ENCODE data around the gene PRPF6. TPM values are rescaled to one million over a fixed set of nuclear protein-coding genes. Genes with fewer than 3 reads are reported as not detected.

Gene PRPF6
- polyA plus RNA-seq, 2 of the 4 experiments (the other 2 are of a cell fraction), result 42.8 to 47.2 TPM

GRCh38 chr20:64065974-64066343, 85.0 kb downstream of the PRPF6 start:
- Histone ChIP-seq H3K4me2 (peak overlapping the region; percentile 99; the same call in 2 of the 3 replicates), H3K4me1 (peaks cover 41% of the 10 kb centered on the region), H3K4me3 (no peak overlapping the region), H3K27ac (peak overlapping the region in 1 of 2 experiments; percentile 98; a peak in 3 of 6 replicates), H3K9me3 (no peaks in the 10 kb centered on the region)
- FAIRE-seq (no peak), ATAC-seq (no peak), DNase-seq (ENCODE audit: low read depth in 1 of 2, low spot score in 1 of 2) (peak in 1 of 2 experiments; percentile 61)
- TF ChIP-seq REST (IDR thresholded peaks at IDR 0.05) (no peak), HMGXB4 (CRISPR knock-in tag; IDR thresholded peaks at IDR 0.05; ENCODE audit: borderline replicate concordance) (no peak), FOSB (CRISPR knock-in tag; IDR thresholded peaks at IDR 0.05) (no peak), MYC (IDR thresholded peaks at IDR 0.05; ENCODE audit: borderline replicate concordance, low read length) (no peak), ATOH8 (CRISPR knock-in tag; IDR thresholded peaks at IDR 0.05; ENCODE audit: low read depth) (no peak), CBX8 (IDR thresholded peaks at IDR 0.05) (no peak), MAX (IDR thresholded peaks at IDR 0.05) (no peak)
- WGBS (ENCODE audit: missing lambda C conversion rate), result 33% methylated on average over 4 of the region's 5 CpGs
- CTCF ChIA-PET, result interaction anchor here (1.1 to 2.5 kb wide), 5 partner anchors 8 to 27 kb away, joined by 5 to 12 read pairs (median 8); partner anchors contain the start of gene RGS19
- POLR2A ChIA-PET, result interaction anchor here (1.0 kb wide), 1 partner anchor 11 kb away, joined by 3 read pairs; no protein-coding TSS in a partner anchor

- Histone ChIP-seq H3K4me1 (peaks cover 40% of the 10 kb centered on the region), H3K4me3 (no peak overlapping the region), H3K9me3 (no peaks in the 10 kb centered on the region), H3K4me2 (no peak overlapping the region), H3K27ac (no peak overlapping the region)
- TF ChIP-seq POLR2A (IDR thresholded peaks at IDR 0.05; ENCODE audit: low read length) (no peak), KDM1A (IDR thresholded peaks at IDR 0.05; ENCODE audit: low read depth) (no peak), RFX5 (IDR thresholded peaks at IDR 0.05) (no peak), CTCF (IDR thresholded peaks at IDR 0.05) (no peak), ZFP36 (IDR thresholded peaks at IDR 0.05; ENCODE audit: borderline replicate concordance, partially characterized antibody) (no peak)
- WGBS (ENCODE audit: missing lambda C conversion rate), result 68% methylated on average over 4 of the region's 6 CpGs
- no peak for ATAC-seq
- no peak for DNase-seq (ENCODE audit: low read depth in 1 of 2, low spot score in 1 of 2)
- no peak for FAIRE-seq
- ChIA-PET POLR2A (no interaction called here), CTCF (interaction anchor here (1.1 to 2.5 kb wide), 6 partner anchors 9 to 31 kb away, joined by 4 to 12 read pairs (median 8); partner anchors contain the start of genes C20orf204 and RGS19)
Measured at GRCh38 chr20:64067005-64067632, 86.2 kb downstream of the PRPF6 start.
